ENCODE results near the gene SPESP1.

Gene SPESP1

GRCh38 chr15:68897016-68897415, 33.3 kb upstream of the SPESP1 start:
- no peak overlapping the region for H3K27ac ChIP-seq
- TF ChIP-seq ZFX (IDR thresholded peaks at IDR 0.05), result no peak

GRCh38 chr15:68900027-68900426, 30.3 kb upstream of the SPESP1 start:
- no peak overlapping the region for H3K27ac ChIP-seq
- no peak for TF ChIP-seq ZFX (IDR thresholded peaks at IDR 0.05)
- TF ChIP-seq, protein P1, sequence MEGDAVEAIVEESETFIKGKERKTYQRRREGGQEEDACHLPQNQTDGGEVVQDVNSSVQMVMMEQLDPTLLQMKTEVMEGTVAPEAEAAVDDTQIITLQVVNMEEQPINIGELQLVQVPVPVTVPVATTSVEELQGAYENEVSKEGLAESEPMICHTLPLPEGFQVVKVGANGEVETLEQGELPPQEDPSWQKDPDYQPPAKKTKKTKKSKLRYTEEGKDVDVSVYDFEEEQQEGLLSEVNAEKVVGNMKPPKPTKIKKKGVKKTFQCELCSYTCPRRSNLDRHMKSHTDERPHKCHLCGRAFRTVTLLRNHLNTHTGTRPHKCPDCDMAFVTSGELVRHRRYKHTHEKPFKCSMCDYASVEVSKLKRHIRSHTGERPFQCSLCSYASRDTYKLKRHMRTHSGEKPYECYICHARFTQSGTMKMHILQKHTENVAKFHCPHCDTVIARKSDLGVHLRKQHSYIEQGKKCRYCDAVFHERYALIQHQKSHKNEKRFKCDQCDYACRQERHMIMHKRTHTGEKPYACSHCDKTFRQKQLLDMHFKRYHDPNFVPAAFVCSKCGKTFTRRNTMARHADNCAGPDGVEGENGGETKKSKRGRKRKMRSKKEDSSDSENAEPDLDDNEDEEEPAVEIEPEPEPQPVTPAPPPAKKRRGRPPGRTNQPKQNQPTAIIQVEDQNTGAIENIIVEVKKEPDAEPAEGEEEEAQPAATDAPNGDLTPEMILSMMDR (conservative IDR thresholded peaks at IDR 0.05), result no peak

- no peak for TF ChIP-seq ZFX (IDR thresholded peaks at IDR 0.05)
- TF ChIP-seq, protein P1 (conservative IDR thresholded peaks at IDR 0.05), result no peak
- H3K27ac ChIP-seq, result no peak overlapping the region
These were observed 22.9 kb upstream of the SPESP1 start for GRCh38 chr15:68907396-68907923.

GRCh38 chr15:68909601-68910100, 20.7 kb upstream of the SPESP1 start:
- TF ChIP-seq, protein P1 (conservative IDR thresholded peaks at IDR 0.05), result no peak
- TF ChIP-seq ZFX (IDR thresholded peaks at IDR 0.05), result no peak
- H3K27ac ChIP-seq, result no peak overlapping the region

- no peak for TF ChIP-seq ZFX (IDR thresholded peaks at IDR 0.05)
- TF ChIP-seq, protein P1 (conservative IDR thresholded peaks at IDR 0.05), result no peak
These were observed 20.0 kb upstream of the SPESP1 start for GRCh38 chr15:68910341-68910740.

DNA sequence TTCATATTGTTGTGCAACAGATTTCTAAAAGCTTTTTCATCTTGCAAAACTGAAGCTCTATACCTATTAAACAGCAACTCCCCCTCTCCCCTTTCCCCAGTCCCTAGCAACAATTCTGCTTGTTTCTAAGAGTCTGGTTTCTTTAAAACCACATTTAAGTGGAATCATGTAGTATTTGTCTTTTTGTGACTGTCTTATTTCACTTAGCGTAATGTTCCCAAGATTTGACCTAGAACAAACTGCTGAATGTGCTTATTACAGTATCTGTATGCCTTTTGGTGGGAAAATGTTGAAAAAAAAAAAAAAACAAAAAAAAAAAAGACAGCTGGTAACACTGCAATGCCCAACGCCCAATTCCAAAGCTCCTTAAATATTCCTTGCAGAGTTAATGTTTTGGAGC, 19.5 kb upstream of the SPESP1 start:
- H3K27ac ChIP-seq, result no peak overlapping the region
- TF ChIP-seq, protein P1 (conservative IDR thresholded peaks at IDR 0.05), result no peak
- no peak for TF ChIP-seq ZFX (IDR thresholded peaks at IDR 0.05)

More at GRCh38 chr15:68910341-68910740, 20.0 kb upstream of the SPESP1 start:
- no peak overlapping the region for H3K27ac ChIP-seq

DNA sequence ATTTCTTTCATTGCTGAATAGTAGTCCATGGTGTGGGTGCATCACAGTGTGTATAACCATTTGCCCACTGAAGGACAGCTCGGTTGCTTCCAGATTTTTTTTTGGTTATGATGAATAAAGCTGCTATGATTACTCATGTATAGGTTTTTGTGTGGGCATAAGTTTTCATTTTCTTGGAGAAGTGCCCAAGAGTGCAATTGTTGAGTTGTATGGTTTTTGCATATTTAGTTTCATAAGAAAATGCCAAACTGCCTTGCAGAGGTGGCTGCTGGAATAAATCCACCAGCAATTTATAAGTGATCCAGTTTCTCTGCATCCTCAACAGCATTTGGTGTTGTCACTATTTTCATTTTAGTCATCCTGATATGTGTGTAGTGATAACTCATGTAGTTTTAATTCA, 8.4 kb upstream of the SPESP1 start:
- TF ChIP-seq, protein P1 (conservative IDR thresholded peaks at IDR 0.05), result no peak
- TF ChIP-seq ZFX (IDR thresholded peaks at IDR 0.05), result no peak
- no peak overlapping the region for H3K27ac ChIP-seq

Data from C4-2B (cell line).